GM19238 (cell line): Measurements from ENCODE around the gene PREX1.
A peak's percentile ranks its signal among the peaks of the same experiment; 100 is the strongest.
"Not testable (repeated sequence)": the region's sequence is repeated elsewhere in the genome, so short reads cannot be mapped to it uniquely, and the experiment has no call there.

Experiments
- DNase-seq: peaks from one replicate; pipeline ENCODE4 v3.0.0; 2011; ENCODE audit warnings: low spot score; ENCODE audit not compliant: insufficient read length

The PREX1 gene

GRCh38 chr20:48827855-48828733 lies at the start of gene PREX1:
Gene PREX1, minus strand, starts transcription at chr20:48827999. Its CDS starts 139 bp downstream, at chr20:48827860.
- DNase-seq, result peak; percentile 95

GRCh38 chr20:48877304-48877703 lies 49.5 kb upstream of the PREX1 start:
- DNase-seq, result no peak

- DNase-seq, result no peak
Observed at GRCh38 chr20:48875914-48876240, 48.1 kb upstream of the PREX1 start.

- DNase-seq, result no peak
Observed at GRCh38 chr20:48875233-48875913, 47.6 kb upstream of the PREX1 start.

GRCh38 chr20:48869442-48869841 lies 41.6 kb upstream of the PREX1 start:
- DNase-seq, result not testable (repeated sequence)

GRCh38 chr20:48866936-48867335 lies 39.1 kb upstream of the PREX1 start:
- DNase-seq, result no peak

- DNase-seq, result no peak
Observed at GRCh38 chr20:48864738-48865318, 37.0 kb upstream of the PREX1 start.

- DNase-seq, result no peak
Observed at GRCh38 chr20:48864254-48864653, 36.5 kb upstream of the PREX1 start.

GRCh38 chr20:48862279-48862678 lies 34.5 kb upstream of the PREX1 start:
- DNase-seq, result no peak

GRCh38 chr20:48861444-48861843 lies 33.6 kb upstream of the PREX1 start:
- DNase-seq, result no peak

- DNase-seq, result no peak
Observed at GRCh38 chr20:48858075-48858790, 30.4 kb upstream of the PREX1 start.

- no peak for DNase-seq
Observed at GRCh38 chr20:48856130-48856529, 28.3 kb upstream of the PREX1 start.

- no peak for DNase-seq
Observed at GRCh38 chr20:48855046-48855445, 27.2 kb upstream of the PREX1 start.

- DNase-seq, result no peak
Observed at GRCh38 chr20:48852609-48853008, 24.8 kb upstream of the PREX1 start.

GRCh38 chr20:48851579-48851978 lies 23.8 kb upstream of the PREX1 start:
- DNase-seq, result no peak

- no peak for DNase-seq
Observed at GRCh38 chr20:48850977-48851299, 23.1 kb upstream of the PREX1 start.

- DNase-seq, result no peak
Observed at GRCh38 chr20:48850257-48850976, 22.6 kb upstream of the PREX1 start.

- no peak for DNase-seq
Observed at GRCh38 chr20:48849779-48850178, 22.0 kb upstream of the PREX1 start.

GRCh38 chr20:48849299-48849698 lies 21.5 kb upstream of the PREX1 start:
- DNase-seq, result no peak

- DNase-seq, result no peak
Observed at GRCh38 chr20:48847498-48848205, 19.9 kb upstream of the PREX1 start.
